Neural cell (in vitro differentiated cells): ENCODE measurements around the gene SGF29. TPM values are rescaled to one million over a fixed set of nuclear protein-coding genes. Genes with fewer than 3 reads are reported as not detected.

ENCODE experiments used
- H2AFZ ChIP-seq: fragments of 200-600, 300-800 bp; sonication (generic), shearing (Covaris generic); 2 replicates; pipeline ENCODE4 v1.6.0; 2014; ENCODE audit warnings: low read depth, mild to moderate bottlenecking, antibody characterized with exemption, low read length, moderate library complexity
- H3F3A ChIP-seq: fragments of 200-600 bp; shearing (Covaris generic); 2 replicates; pipeline ENCODE4 v1.6.1; 2016; ENCODE audit warnings: mild to moderate bottlenecking, moderate library complexity, mixed read lengths, antibody characterized with exemption, low read length; ENCODE audit not compliant: insufficient read depth, poor library complexity, severe bottlenecking
- H3K27ac ChIP-seq: fragments of 200-600, 300-800 bp; sonication (generic), shearing (Covaris generic); 2 replicates; pipeline ENCODE4 v1.5.1; 2014; ENCODE audit warnings: mild to moderate bottlenecking, low read length, moderate library complexity
- H3K27me3 ChIP-seq: fragments of 300-800, 200-600 bp; sonication (generic), shearing (Covaris generic); 2 replicates; pipeline ENCODE4 v1.6.0; 2014; ENCODE audit warnings: mild to moderate bottlenecking, low read depth, low read length, moderate library complexity; ENCODE audit not compliant: insufficient read depth
- H3K36me3 ChIP-seq: fragments of 300-800, 200-600 bp; sonication (generic), shearing (Covaris generic); 2 replicates; pipeline ENCODE4 v1.5.1; 2014; ENCODE audit warnings: mild to moderate bottlenecking, antibody characterized with exemption, low read length, moderate library complexity; ENCODE audit not compliant: insufficient read depth
- H3K4me2 ChIP-seq: fragments of 300-800, 200-600 bp; sonication (generic), shearing (Covaris generic); 2 replicates; pipeline ENCODE4 v1.6.0; 2014; ENCODE audit warnings: mild to moderate bottlenecking, low read length
- H3K4me3 ChIP-seq: fragments of 300-800, 200-600 bp; sonication (generic), shearing (Covaris generic); 2 replicates; pipeline ENCODE4 v1.5.1; 2014; ENCODE audit warnings: mild to moderate bottlenecking, low read length, moderate library complexity
- H3K79me2 ChIP-seq: fragments of 200-600 bp; shearing (Covaris generic); replicated peaks from 2 replicates; pipeline ENCODE4 v1.6.0; 2014; ENCODE audit warnings: mild to moderate bottlenecking, low read length, moderate library complexity; ENCODE audit not compliant: insufficient read depth
- H3K9ac ChIP-seq: fragments of 300-800, 200-600 bp; sonication (generic), shearing (Covaris generic); 2 replicates; pipeline ENCODE4 v1.6.1; 2016; ENCODE audit warnings: mild to moderate bottlenecking, low read length, mixed read lengths
- H3K9me2 ChIP-seq: fragments of 200-600 bp; shearing (Covaris generic); 2 replicates; pipeline ENCODE4 v1.6.1; 2016; ENCODE audit warnings: mild to moderate bottlenecking, low read length, mixed read lengths; ENCODE audit not compliant: insufficient read depth
- H3K9me3 ChIP-seq: fragments of 200-600, 300-800 bp; sonication (generic), shearing (Covaris generic); 2 replicates; pipeline ENCODE4 v1.6.1; 2016; ENCODE audit warnings: mild to moderate bottlenecking, mixed run types, low read length, moderate library complexity, mixed read lengths
- H4K20me1 ChIP-seq: fragments of 200-600 bp; shearing (Covaris generic); 2 replicates; pipeline ENCODE4 v1.6.1; 2016; ENCODE audit warnings: mild to moderate bottlenecking, mixed run types; ENCODE audit not compliant: insufficient read depth
- CTCF ChIP-seq: fragments of 450-650 bp; IDR thresholded peaks from 2 replicates; pipeline ENCODE4 v1.5.1; 2014; ENCODE audit warnings: antibody characterized with exemption, mild to moderate bottlenecking, moderate library complexity; ENCODE audit not compliant: poor library complexity, severe bottlenecking
- EP300 ChIP-seq: fragments of 450-650 bp; conservative IDR thresholded peaks from 2 replicates; pipeline ENCODE4 v1.6.1; 2014; ENCODE audit warnings: antibody characterized with exemption, mild to moderate bottlenecking, moderate library complexity; ENCODE audit not compliant: poor library complexity, severe bottlenecking
- EZH2 ChIP-seq: fragments of 200-600, 300-800 bp; shearing (Covaris generic), sonication (generic); IDR thresholded peaks from 2 replicates; pipeline ENCODE4 v1.6.1; 2014; ENCODE audit warnings: antibody characterized with exemption, low read length, borderline replicate concordance, mild to moderate bottlenecking; ENCODE audit not compliant: insufficient read depth, poor library complexity, severe bottlenecking
- MXI1 ChIP-seq: fragments of 450-650 bp; conservative IDR thresholded peaks from 2 replicates; pipeline ENCODE4 v1.6.1; 2014; ENCODE audit warnings: antibody characterized with exemption, mild to moderate bottlenecking; ENCODE audit not compliant: poor library complexity, severe bottlenecking
- POLR2AphosphoS5 ChIP-seq: IDR thresholded peaks from 2 replicates; pipeline ENCODE4 v1.6.1; 2012
- RAD21 ChIP-seq: fragments of 450-650 bp; conservative IDR thresholded peaks from 2 replicates; pipeline ENCODE4 v1.6.1; 2014; ENCODE audit warnings: antibody characterized with exemption, mild to moderate bottlenecking, moderate library complexity
- SMC3 ChIP-seq: fragments of 450-650 bp; conservative IDR thresholded peaks from 2 replicates; pipeline ENCODE4 v1.6.1; 2014; ENCODE audit warnings: antibody characterized with exemption, mild to moderate bottlenecking, moderate library complexity; ENCODE audit not compliant: poor library complexity
- TAF1 ChIP-seq: IDR thresholded peaks from 2 replicates; pipeline ENCODE4 v1.6.1; 2012; ENCODE audit warnings: low read depth
- polyA plus RNA-seq: library from polyadenylated mRNA; depleted of rRNA; stranded (reverse); fragments of >200 nt; gene quantifications from 2 replicates; pipeline ENCODE4 v1.2.3, GENCODE V29; 2014
- TF ChIP-seq, protein P1 (sequence below): IDR thresholded peaks from 2 replicates; pipeline ENCODE4 v1.6.1; 2012; ENCODE audit warnings: borderline replicate concordance

SGF29 gene
- polyA plus RNA-seq, 1 donor from 2014 or later = 32.8 TPM

- Histone ChIP-seq H3K27ac (no peak overlapping the region), H3K36me3 (no peaks in the 10 kb centered on the region), H3K27me3 (no peaks in the 10 kb centered on the region), H3K9me3 (no peaks in the 10 kb centered on the region), H3K4me3 (no peak overlapping the region), H3K9me2 (no peaks in the 10 kb centered on the region), H3K79me2 (no peaks in the 10 kb centered on the region), H3F3A (no peaks in the 10 kb centered on the region), H3K9ac (no peak overlapping the region), H4K20me1 (no peaks in the 10 kb centered on the region), H3K4me2 (no peak overlapping the region), H2AFZ (no peak overlapping the region)
- no peak for TF ChIP-seq CTCF
- no peak for TF ChIP-seq POLR2AphosphoS5
- TF ChIP-seq TAF1 = no peak
- no peak for TF ChIP-seq EP300
- TF ChIP-seq MXI1 = no peak
- TF ChIP-seq, protein P1, sequence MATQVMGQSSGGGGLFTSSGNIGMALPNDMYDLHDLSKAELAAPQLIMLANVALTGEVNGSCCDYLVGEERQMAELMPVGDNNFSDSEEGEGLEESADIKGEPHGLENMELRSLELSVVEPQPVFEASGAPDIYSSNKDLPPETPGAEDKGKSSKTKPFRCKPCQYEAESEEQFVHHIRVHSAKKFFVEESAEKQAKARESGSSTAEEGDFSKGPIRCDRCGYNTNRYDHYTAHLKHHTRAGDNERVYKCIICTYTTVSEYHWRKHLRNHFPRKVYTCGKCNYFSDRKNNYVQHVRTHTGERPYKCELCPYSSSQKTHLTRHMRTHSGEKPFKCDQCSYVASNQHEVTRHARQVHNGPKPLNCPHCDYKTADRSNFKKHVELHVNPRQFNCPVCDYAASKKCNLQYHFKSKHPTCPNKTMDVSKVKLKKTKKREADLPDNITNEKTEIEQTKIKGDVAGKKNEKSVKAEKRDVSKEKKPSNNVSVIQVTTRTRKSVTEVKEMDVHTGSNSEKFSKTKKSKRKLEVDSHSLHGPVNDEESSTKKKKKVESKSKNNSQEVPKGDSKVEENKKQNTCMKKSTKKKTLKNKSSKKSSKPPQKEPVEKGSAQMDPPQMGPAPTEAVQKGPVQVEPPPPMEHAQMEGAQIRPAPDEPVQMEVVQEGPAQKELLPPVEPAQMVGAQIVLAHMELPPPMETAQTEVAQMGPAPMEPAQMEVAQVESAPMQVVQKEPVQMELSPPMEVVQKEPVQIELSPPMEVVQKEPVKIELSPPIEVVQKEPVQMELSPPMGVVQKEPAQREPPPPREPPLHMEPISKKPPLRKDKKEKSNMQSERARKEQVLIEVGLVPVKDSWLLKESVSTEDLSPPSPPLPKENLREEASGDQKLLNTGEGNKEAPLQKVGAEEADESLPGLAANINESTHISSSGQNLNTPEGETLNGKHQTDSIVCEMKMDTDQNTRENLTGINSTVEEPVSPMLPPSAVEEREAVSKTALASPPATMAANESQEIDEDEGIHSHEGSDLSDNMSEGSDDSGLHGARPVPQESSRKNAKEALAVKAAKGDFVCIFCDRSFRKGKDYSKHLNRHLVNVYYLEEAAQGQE = no peak
- TF ChIP-seq RAD21 = no peak
- no peak for TF ChIP-seq SMC3
- TF ChIP-seq EZH2 = no peak
Observed at GRCh38 chr16:28604186-28604565, 50.5 kb downstream of the SGF29 start.

GRCh38 chr16:28606291-28607115 is 52.8 kb downstream of the SGF29 start:
- H2AFZ ChIP-seq = no peak overlapping the region
- H3K27ac ChIP-seq = no peak overlapping the region
- H4K20me1 ChIP-seq = no peaks in the 10 kb centered on the region
- TF ChIP-seq TAF1 (no peak), POLR2AphosphoS5 (no peak), MXI1 (no peak), RAD21 (no peak), CTCF (no peak), EP300 (no peak), SMC3 (no peak), EZH2 (no peak)
- TF ChIP-seq, protein P1 = no peak
- H3K4me3 ChIP-seq = no peak overlapping the region
- no peak overlapping the region for H3K9ac ChIP-seq
- H3K9me2 ChIP-seq = no peaks in the 10 kb centered on the region
- no peaks in the 10 kb centered on the region for H3K27me3 ChIP-seq
- H3K79me2 ChIP-seq = no peaks in the 10 kb centered on the region
- H3F3A ChIP-seq = no peaks in the 10 kb centered on the region
- no peaks in the 10 kb centered on the region for H3K36me3 ChIP-seq
- no peak overlapping the region for H3K4me2 ChIP-seq
- no peaks in the 10 kb centered on the region for H3K9me3 ChIP-seq
